ENCODE measurements around the gene NPIPB13. TPM values are rescaled to one million over a fixed set of nuclear protein-coding genes. Genes with fewer than 3 reads are reported as not detected.
"Not testable (repeated sequence)": the region's sequence is repeated elsewhere in the genome, so short reads cannot be mapped to it uniquely, and the experiment has no call there.

NPIPB13 gene
- polyA plus RNA-seq (ENCODE audit: insufficient read length in 4 of 4) = 10 to 100 TPM in 2 of 4 donors, 1 to 10 TPM in 2; 3.5 to 18.0 (median 10.2) TPM

DNA sequence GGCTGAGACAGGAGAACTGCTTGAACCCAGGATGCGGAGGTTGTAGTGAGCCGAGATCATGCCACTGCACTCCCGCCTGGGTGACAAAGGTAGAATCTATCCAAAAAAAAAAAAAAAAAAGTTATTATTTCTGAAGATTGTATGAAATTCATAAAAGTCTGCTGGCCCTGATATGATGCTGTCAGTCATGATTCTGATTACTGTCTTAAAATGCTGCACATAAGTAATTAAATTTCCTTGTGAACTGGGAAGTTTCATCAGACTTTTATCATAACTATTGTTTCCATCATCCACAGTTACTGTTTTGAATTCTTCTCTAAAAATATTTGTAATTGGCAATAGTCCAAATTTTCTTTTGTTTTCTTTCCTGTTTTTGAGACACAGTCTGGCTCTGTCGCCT, at the start of gene NPIPB13:
NPIPB13 (minus strand) TSS at position 101 of the 400 bp plus-strand sequence. CDS start 2,906 bp downstream, outside the sequence.
- DNase-seq (ENCODE audit: low read depth in 4 of 4, low spot score in 3 of 4) = not testable (repeated sequence)

- DNase-seq (ENCODE audit: low read depth in 4 of 4, low spot score in 3 of 4) = not testable (repeated sequence)
Measured at GRCh38 chr16:30282357-30282756, 34.1 kb upstream of the NPIPB13 start.

DNA sequence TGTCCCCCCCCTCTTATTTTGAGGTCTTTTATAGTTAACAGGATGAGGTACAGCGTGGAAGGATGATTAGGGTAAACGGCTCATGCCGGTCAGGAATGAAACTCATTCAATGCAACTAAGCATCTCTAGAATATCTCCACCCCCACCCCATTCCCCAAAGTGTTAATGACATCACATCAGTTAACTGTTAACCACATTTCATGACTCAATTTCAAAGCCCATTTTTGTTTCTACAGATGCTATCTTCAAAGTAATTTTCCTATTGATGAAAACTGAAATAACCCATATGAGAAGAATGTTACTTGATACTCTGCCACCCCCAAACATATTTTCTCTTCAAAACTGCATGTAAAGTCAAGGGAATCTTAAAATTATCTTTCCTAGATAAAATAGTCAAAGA, 30.2 kb upstream of the NPIPB13 start:
- not testable (repeated sequence) for DNase-seq (ENCODE audit: low read depth in 4 of 4, low spot score in 3 of 4)

- not testable (repeated sequence) for DNase-seq (ENCODE audit: low read depth in 4 of 4, low spot score in 3 of 4)
Measured at GRCh38 chr16:30217082-30217481, 31.2 kb downstream of the NPIPB13 start.

DNA sequence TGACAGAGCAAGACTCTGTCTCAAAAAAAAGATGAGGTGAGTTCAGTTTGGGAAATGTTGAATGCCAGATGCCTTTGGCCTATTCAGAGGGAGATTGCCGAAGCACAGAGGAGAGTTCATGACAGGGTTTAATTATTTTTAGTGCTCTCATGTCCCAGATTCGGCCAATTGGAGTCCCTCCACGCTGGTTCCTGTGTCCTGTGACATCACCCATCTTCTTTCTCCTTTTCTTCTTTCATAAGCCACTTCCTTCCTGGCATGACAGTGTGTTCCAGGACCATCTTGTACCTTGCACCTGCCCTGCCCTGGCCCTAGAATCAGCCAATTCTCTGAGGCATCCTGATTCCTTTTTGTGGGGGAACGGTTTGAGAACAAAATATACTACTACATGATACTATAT, 36.9 kb downstream of the NPIPB13 start:
- DNase-seq (ENCODE audit: low read depth in 4 of 4, low spot score in 3 of 4) = not testable (repeated sequence)

DNA sequence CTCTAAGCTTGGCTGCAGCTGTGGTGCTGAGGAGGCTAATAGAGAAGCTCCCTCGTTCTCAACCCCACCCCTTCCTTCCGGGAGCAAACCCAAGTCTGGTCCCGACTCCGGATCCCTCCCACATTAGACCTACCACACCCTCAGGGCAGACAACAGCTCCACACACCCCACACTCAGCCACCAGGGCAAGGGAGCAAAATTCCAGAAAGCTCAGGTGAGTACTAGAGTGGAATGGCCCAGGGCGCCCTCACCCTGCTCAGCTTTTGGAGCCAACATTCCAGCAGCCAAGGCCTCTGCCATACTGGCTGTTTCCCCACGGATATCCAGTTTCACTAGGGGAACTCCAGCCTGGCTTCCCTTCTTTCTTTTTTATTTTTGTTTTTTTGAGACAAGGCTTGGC, 39.2 kb downstream of the NPIPB13 start:
- DNase-seq (ENCODE audit: low read depth in 4 of 4, low spot score in 3 of 4) = not testable (repeated sequence)

DNA sequence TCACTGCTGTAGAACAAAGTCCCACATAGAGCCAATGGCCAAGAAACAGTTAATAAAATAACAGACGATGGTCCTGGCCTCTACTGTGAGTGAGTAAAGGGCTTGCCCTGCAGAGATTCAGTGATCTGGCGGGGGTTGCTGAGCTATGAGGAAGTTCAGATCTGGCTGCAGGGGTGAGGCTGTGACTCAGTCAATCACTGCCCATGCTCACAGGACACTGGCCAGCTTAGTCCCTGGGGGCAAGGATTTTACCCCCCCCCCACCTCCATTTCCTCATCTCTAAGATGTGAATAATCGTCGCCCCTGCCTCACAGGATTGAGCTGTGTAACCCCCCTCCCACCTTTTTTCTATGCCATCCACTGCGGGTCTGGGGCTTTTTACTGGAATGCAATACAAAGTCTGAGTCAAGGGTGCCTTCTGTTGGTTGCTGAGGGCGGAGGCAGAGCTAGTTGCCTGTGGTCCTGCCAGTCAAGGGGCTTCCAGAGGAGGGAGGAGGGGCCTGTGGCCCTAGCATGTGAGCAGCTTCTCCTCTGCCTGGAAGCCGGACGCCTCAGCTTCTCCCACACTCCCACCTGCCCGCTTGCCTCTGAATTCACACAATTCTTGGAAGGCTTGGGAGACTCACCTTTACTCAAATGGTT, 41.1 kb downstream of the NPIPB13 start:
- not testable (repeated sequence) for DNase-seq (ENCODE audit: low read depth in 4 of 4, low spot score in 3 of 4)

- DNase-seq (ENCODE audit: low read depth in 4 of 4, low spot score in 3 of 4) = not testable (repeated sequence)
Measured at GRCh38 chr16:30206252-30206651, 42.0 kb downstream of the NPIPB13 start.

GRCh38 chr16:30205541-30206236, 42.6 kb downstream of the NPIPB13 start:
- not testable (repeated sequence) for DNase-seq (ENCODE audit: low read depth in 4 of 4, low spot score in 3 of 4)

DNA sequence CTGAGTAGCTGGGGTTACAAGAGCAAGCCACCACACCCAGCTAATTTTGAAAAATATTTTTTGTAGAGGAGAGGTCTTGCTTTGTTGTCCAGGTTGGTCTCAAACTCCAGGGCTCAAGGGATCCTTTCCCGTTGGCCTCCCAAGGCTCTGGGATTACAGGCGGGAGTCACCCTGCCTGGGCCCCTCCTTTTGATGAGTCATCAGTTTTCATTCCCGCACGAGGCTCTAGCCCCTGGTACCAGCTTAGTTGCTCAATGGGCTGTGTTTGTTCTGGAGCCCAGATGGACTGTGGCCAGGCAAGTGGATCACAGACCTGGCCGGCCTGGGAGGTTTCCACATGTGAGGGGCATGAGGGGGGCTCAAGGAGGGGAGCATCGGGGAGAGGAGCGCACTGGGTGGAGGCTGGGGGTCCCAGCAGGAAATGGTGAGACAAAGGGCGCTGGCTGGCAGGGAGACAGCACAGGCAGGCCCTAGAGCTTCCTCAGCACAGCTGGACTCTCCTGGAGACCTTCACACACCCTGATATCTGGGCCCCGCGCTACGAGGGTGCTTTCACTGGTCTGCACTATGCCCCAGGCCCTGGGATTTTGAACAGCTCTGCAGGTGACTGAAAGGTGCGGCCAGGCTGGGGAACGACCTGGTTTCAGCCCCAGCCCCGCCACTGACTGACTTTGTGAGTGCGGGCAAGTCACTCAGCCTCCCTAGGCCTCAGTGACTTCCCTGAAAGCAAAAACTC, 48.5 kb downstream of the NPIPB13 start:
- not testable (repeated sequence) for DNase-seq (ENCODE audit: low read depth in 4 of 4, low spot score in 3 of 4)

GRCh38 chr16:30199049-30199448, 49.2 kb downstream of the NPIPB13 start, which contains the start of gene SULT1A3:
TSS of gene SULT1A3 (plus strand) at chr16:30199255. CDS start at chr16:30200729, 1,474 bp downstream.
- DNase-seq (ENCODE audit: low read depth in 4 of 4, low spot score in 3 of 4) = not testable (repeated sequence)

Other genes starting within 250 kb of the NPIPB13 start
- 1 to 10 TPM; 1.7 to 3.2 (median 2.6) TPM for gene DOC2A, start 237.5 kb downstream of the NPIPB13 start, polyA plus RNA-seq (ENCODE audit: insufficient read length in 4 of 4)
- gene C16orf92, start 225.3 kb downstream of the NPIPB13 start, polyA plus RNA-seq (ENCODE audit: insufficient read length in 4 of 4) = not detected
- gene TLCD3B, start 217.2 kb downstream of the NPIPB13 start, polyA plus RNA-seq (ENCODE audit: insufficient read length in 4 of 4) = 1 to 10 TPM in 2 of 4 donors, under 1 TPM in 2; 0.73 to 1.5 (median 1.0) TPM
- 100 to 1,000 TPM; 238 to 605 (median 502) TPM for gene ALDOA, start 182.7 kb downstream of the NPIPB13 start, polyA plus RNA-seq (ENCODE audit: insufficient read length in 4 of 4)
- gene PPP4C, start 172.5 kb downstream of the NPIPB13 start, polyA plus RNA-seq (ENCODE audit: insufficient read length in 4 of 4) = 100 to 1,000 TPM in 1 of 4 donors, 10 to 100 TPM in 3; 63.3 to 107 (median 83.5) TPM
- 1 to 10 TPM in 3 of 4 donors, under 1 TPM in 1; 0.50 to 2.0 (median 1.1) TPM for gene TBX6, start 156.6 kb downstream of the NPIPB13 start, polyA plus RNA-seq (ENCODE audit: insufficient read length in 4 of 4)
- gene YPEL3, start 152.3 kb downstream of the NPIPB13 start, polyA plus RNA-seq (ENCODE audit: insufficient read length in 4 of 4) = 10 to 100 TPM; 51.7 to 78.4 (median 59.6) TPM
- gene GDPD3, start 134.9 kb downstream of the NPIPB13 start, polyA plus RNA-seq (ENCODE audit: insufficient read length in 4 of 4) = 10 to 100 TPM in 2 of 4 donors, 1 to 10 TPM in 2; 7.5 to 17.5 (median 13.0) TPM
- 10 to 100 TPM; 75.8 to 93.6 (median 84.5) TPM for gene MAPK3, start 125.3 kb downstream of the NPIPB13 start, polyA plus RNA-seq (ENCODE audit: insufficient read length in 4 of 4)
- 10 to 100 TPM in 2 of 4 donors, 1 to 10 TPM in 2; 8.1 to 18.0 (median 12.7) TPM for gene CORO1A, start 64.9 kb downstream of the NPIPB13 start, polyA plus RNA-seq (ENCODE audit: insufficient read length in 4 of 4)
- gene BOLA2B, start 54.8 kb downstream of the NPIPB13 start, polyA plus RNA-seq (ENCODE audit: insufficient read length in 4 of 4) = 10 to 100 TPM; 13.0 to 38.3 (median 19.8) TPM
- 10 to 100 TPM in 3 of 4 donors, 1 to 10 TPM in 1; 8.4 to 50.3 (median 16.4) TPM for gene SLX1A, start 54.6 kb downstream of the NPIPB13 start, polyA plus RNA-seq (ENCODE audit: insufficient read length in 4 of 4)
- 10 to 100 TPM in 1 of 4 donors, 1 to 10 TPM in 3; 5.2 to 14.4 (median 8.6) TPM for gene SULT1A3, start 49.2 kb downstream of the NPIPB13 start, polyA plus RNA-seq (ENCODE audit: insufficient read length in 4 of 4)
- gene CD2BP2, start 106.8 kb upstream of the NPIPB13 start, polyA plus RNA-seq (ENCODE audit: insufficient read length in 4 of 4) = 10 to 100 TPM; 42.1 to 56.7 (median 55.7) TPM
- 10 to 100 TPM; 28.2 to 44.1 (median 34.2) TPM for gene TBC1D10B, start 122.0 kb upstream of the NPIPB13 start, polyA plus RNA-seq (ENCODE audit: insufficient read length in 4 of 4)
- gene MYL11, start 126.3 kb upstream of the NPIPB13 start, polyA plus RNA-seq (ENCODE audit: insufficient read length in 4 of 4) = 1 to 10 TPM in 3 of 4 donors, not detected in 1; 1.2 to 1.4 (median 1.2) TPM
- 1 to 10 TPM; 1.3 to 4.0 (median 2.1) TPM for gene SEPTIN1, start 134.1 kb upstream of the NPIPB13 start, polyA plus RNA-seq (ENCODE audit: insufficient read length in 4 of 4)
- 10 to 100 TPM; 10.1 to 15.4 (median 13.1) TPM for gene ZNF48, start 146.9 kb upstream of the NPIPB13 start, polyA plus RNA-seq (ENCODE audit: insufficient read length in 4 of 4)
- 10 to 100 TPM in 1 of 4 donors, 1 to 10 TPM in 3; 4.6 to 10.0 (median 5.2) TPM for gene ZNF771, start 159.1 kb upstream of the NPIPB13 start, polyA plus RNA-seq (ENCODE audit: insufficient read length in 4 of 4)
- 10 to 100 TPM; 31.4 to 50.4 (median 41.3) TPM for gene DCTPP1, start 181.6 kb upstream of the NPIPB13 start, polyA plus RNA-seq (ENCODE audit: insufficient read length in 4 of 4)
- gene SEPHS2, start 197.4 kb upstream of the NPIPB13 start, polyA plus RNA-seq (ENCODE audit: insufficient read length in 4 of 4) = 10 to 100 TPM; 31.6 to 94.3 (median 89.1) TPM
- 1 to 10 TPM; 1.4 to 2.5 (median 2.1) TPM for gene ITGAL, start 224.3 kb upstream of the NPIPB13 start, polyA plus RNA-seq (ENCODE audit: insufficient read length in 4 of 4)